ENCODE data around the gene NRN1.
A peak's percentile ranks its signal among the peaks of the same experiment; 100 is the strongest.
"Not testable (repeated sequence)": the region's sequence is repeated elsewhere in the genome, so short reads cannot be mapped to it uniquely, and the experiment has no call there.

The NRN1 gene

DNA sequence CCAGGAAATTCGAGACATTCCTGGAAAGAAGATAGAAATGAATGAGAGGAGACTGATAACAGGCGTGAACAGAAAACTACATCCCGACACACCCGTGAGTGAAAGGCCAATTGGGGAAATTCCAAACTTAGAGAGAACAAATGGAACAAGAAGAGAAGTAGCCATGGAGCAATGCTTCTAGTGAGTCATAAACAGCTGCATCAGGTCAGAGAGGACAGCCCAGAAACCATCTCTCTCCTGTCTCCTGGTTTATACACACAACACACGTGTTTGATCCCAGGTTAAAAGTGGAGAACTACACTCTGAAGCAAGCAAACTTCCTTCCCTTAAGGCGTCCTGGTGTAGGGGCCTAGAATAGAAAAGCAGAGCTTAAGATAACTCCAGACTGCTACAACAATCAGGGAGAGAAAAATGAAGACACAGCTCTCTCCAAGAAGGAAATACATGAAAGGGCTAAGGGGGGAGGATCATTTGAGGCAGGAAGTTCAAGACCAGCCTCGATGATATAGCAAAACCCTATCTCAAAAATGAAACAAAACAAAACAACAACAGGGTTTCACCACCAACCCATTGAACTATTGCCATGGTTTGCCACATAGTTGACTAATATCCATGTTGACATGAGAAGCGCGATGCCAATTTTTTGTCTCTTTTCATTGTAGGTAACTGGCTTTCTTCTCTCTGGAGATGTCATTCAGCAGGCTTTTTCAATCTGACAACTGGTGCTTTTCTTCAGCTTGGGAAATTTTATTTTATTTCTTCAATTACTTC lies 26.9 kb downstream of the NRN1 start:
- no peak for DNase-seq

DNA sequence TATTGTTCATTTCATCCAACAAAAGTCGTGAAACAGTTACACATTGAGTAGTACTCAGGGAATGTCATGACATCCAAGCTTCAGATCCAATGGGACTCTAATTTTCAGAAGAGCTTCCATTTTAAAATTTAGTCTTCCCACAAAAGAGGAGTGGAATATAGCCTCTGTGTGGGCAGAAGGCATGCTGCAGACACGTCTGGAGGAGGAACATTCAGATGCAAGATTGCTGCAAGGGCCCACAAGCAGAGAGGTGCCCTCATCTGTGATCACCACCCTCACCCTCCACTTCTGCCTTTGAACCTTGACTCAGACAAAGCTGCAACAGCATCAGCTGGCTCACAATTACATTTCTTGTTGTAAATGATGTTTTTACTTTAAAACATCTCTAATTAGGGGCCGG lies 29.9 kb downstream of the NRN1 start:
- no peak for DNase-seq

DNA sequence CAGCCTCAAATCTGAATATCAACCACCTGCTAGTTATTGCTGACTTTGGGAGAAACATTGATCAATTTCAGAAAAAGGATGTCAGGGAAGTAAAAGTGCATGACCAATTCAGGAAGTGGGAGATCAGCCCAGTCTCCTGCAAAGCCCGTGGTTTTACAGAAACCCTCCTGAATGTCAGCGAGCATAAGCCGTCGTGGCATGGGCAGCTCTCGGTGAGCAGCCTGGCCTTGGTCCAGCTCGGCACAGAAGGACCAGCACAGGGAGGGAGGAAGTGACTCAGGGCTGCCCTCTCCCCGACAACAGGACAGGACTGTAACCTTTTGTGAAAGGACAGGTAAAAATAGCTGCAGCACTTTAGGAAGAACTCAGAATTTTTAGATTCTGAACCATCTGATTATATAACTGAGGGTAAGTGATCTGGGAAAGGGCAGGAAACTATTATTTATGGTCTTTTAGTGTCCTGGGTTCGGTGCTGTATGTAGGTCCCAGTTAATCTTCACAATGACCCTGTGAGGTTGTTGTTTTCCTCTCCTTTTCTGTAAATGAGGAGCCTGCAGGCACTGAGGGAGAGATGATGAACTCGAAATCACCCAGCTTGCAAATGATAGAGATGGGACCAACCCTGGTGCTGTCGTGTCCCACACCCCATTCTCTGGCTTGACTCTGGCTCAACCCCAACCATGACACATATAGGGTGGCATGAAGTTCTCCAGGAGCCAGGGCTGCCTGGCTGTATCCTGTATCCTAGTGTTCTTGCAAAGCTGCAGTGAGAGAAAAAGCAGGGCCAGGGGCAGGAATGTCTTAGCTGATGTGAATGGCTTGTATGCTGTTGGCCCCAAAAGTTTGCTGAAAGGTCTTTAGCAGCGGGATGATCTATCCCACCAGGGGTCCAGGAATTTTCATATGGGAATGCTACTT lies 37.6 kb downstream of the NRN1 start:
- DNase-seq, result no peak

GRCh38 chr6:5968036-5968435 lies 38.7 kb downstream of the NRN1 start:
- not testable (repeated sequence) for DNase-seq

GRCh38 chr6:5967594-5967993 lies 39.1 kb downstream of the NRN1 start:
- no peak for DNase-seq

- no peak for DNase-seq
Observed at GRCh38 chr6:5962794-5963193, 43.9 kb downstream of the NRN1 start.

- DNase-seq, result no peak
Observed at GRCh38 chr6:5961836-5962235, 44.9 kb downstream of the NRN1 start.

- DNase-seq, result no peak
Observed at GRCh38 chr6:5960456-5960855, 46.3 kb downstream of the NRN1 start.

- no peak for DNase-seq
Observed at GRCh38 chr6:5958921-5959320, 47.8 kb downstream of the NRN1 start.

GRCh38 chr6:5956939-5957338 lies 49.8 kb downstream of the NRN1 start:
- DNase-seq, result no peak

GRCh38 chr6:5950361-5950785 lies 56.4 kb downstream of the NRN1 start:
- DNase-seq, result peak; percentile 12

Measured in activated CD4-positive, alpha-beta T cell treated with anti-CD3 and anti-CD28 coated beads, Interleukin-2, amount 50 U/mL, for 16 hours (primary cell).